Fibroblast of lung (primary cell): ENCODE results near the gene KAT2B. TPM values are rescaled to one million over a fixed set of nuclear protein-coding genes. Genes with fewer than 3 reads are reported as not detected.
A peak's percentile ranks its signal among the peaks of the same experiment; 100 is the strongest.

Source experiments
- DNase-seq, 2 donors: peaks; one replicate each; pipeline versions ENCODE4 v3.0.0 to v3.0.0-alpha.2; 2010; ENCODE audit warnings: low read depth in 2 of 2
- H2AFZ ChIP-seq: 2 replicates; pipeline ENCODE4 v1.5.1; 2012; ENCODE audit warnings: low read length, control low read depth, inconsistent platforms
- H3K27ac ChIP-seq: 2 replicates; pipeline ENCODE4 v1.5.1; 2011; ENCODE audit warnings: low read length, control low read depth; ENCODE audit not compliant: insufficient read depth
- H3K27me3 ChIP-seq: 2 replicates; pipeline ENCODE4 v1.5.1; 2011; ENCODE audit warnings: mild to moderate bottlenecking, low read length; ENCODE audit not compliant: control insufficient read depth, insufficient read depth
- H3K36me3 ChIP-seq: 2 replicates; pipeline ENCODE4 v1.5.1; 2011; ENCODE audit warnings: low read length; ENCODE audit not compliant: control insufficient read depth, insufficient read depth
- H3K4me1 ChIP-seq: 2 replicates; pipeline ENCODE4 v1.5.1; 2011; ENCODE audit warnings: low read length; ENCODE audit not compliant: control insufficient read depth, insufficient read depth; ENCODE audit errors: extremely low read depth
- H3K4me2 ChIP-seq: 2 replicates; pipeline ENCODE4 v1.5.1; 2011; ENCODE audit warnings: low read length, control low read depth; ENCODE audit not compliant: insufficient read depth; ENCODE audit errors: extremely low read depth
- H3K4me3 ChIP-seq, 4 experiments: fragments of 200-600 bp in 1 of 4; sonication (generic) in 1 of 4; replicated peaks in 1 of 4; 2 replicates each; pipeline ENCODE4 v1.5.1; 2011 to 2016; ENCODE audit warnings: low read length in 4 of 4, low read depth in 3 of 4, mild to moderate bottlenecking in 3 of 4, control low read depth in 2 of 4, inconsistent platforms in 1 of 4, mixed read lengths in 1 of 4; ENCODE audit not compliant: insufficient read depth in 1 of 4; ENCODE audit errors: control extremely low read depth in 1 of 4
- H3K79me2 ChIP-seq: 2 replicates; pipeline ENCODE4 v1.5.1; 2012; ENCODE audit warnings: mild to moderate bottlenecking, low read length, inconsistent platforms; ENCODE audit not compliant: control insufficient read depth, insufficient read depth
- H3K9ac ChIP-seq: 2 replicates; pipeline ENCODE4 v1.5.1; 2011; ENCODE audit warnings: mild to moderate bottlenecking, low read length, control low read depth; ENCODE audit not compliant: insufficient read depth
- H3K9me3 ChIP-seq: 2 replicates; pipeline ENCODE4 v1.5.1; 2012; ENCODE audit warnings: low read depth, low read length; ENCODE audit not compliant: control insufficient read depth, insufficient read depth
- H4K20me1 ChIP-seq: 2 replicates; pipeline ENCODE4 v1.5.1; 2011; ENCODE audit warnings: low read length; ENCODE audit not compliant: control insufficient read depth, insufficient read depth; ENCODE audit errors: extremely low read depth
- CTCF ChIP-seq, 2 donors: IDR thresholded peaks in 1 of 2; conservative IDR thresholded peaks in 1 of 2; 1 replicate in 1 of 2; 2 replicates in 1 of 2; pipeline ENCODE4 v1.5.1; 2011 to 2012; ENCODE audit warnings: low read length in 2 of 2, control low read depth in 1 of 2, inconsistent platforms in 1 of 2, low read depth in 1 of 2, mild to moderate bottlenecking in 1 of 2
- EZH2 ChIP-seq: IDR thresholded peaks from 2 replicates; pipeline ENCODE4 v1.5.1; 2012; ENCODE audit warnings: low read length, control low read depth, mild to moderate bottlenecking; ENCODE audit errors: missing control alignments
- polyA plus RNA-seq, 2 donors: library from polyadenylated mRNA; depleted of rRNA in 1 of 2; stranded (reverse) in 1 of 2; unstranded in 1 of 2; fragments of >200 nt; gene quantifications; 2 replicates each; pipeline ENCODE4 v1.2.1, GENCODE V29; 2011 to 2012; ENCODE audit warnings: missing spikeins in 1 of 2
- total RNA-seq: library from RNA; depleted of rRNA; stranded (reverse); fragments of >200 nt; gene quantifications from 2 replicates; pipeline ENCODE4 v1.2.1, GENCODE V29; 2014

KAT2B gene
- total and polyA plus RNA-seq, 2 donors (not counting 1 experiment from before 2014, with no cell fraction given) = 9.1 to 14.7 TPM

GRCh38 chr3:20066079-20066478 lies 25.8 kb downstream of the KAT2B start:
- no peak overlapping the region for H3K4me2 ChIP-seq
- H3K27ac ChIP-seq = no peak overlapping the region
- no peaks in the 10 kb centered on the region for H3K4me1 ChIP-seq
- no peak for DNase-seq
- H2AFZ ChIP-seq = no peak overlapping the region
- no peaks in the 10 kb centered on the region for H3K79me2 ChIP-seq
- no peaks in the 10 kb centered on the region for H3K27me3 ChIP-seq
- H3K9me3 ChIP-seq = no peaks in the 10 kb centered on the region
- H3K9ac ChIP-seq = no peak overlapping the region
- TF ChIP-seq CTCF (conservative IDR thresholded peaks at IDR 0.05 in 1 of 2, IDR thresholded peaks at IDR 0.05 in 1 of 2; ENCODE audit: low read depth in 1 of 2, low read length in 2 of 2) = no peak
- H3K4me3 ChIP-seq = no peak overlapping the region
- H3K36me3 ChIP-seq = no peaks in the 10 kb centered on the region
- H4K20me1 ChIP-seq = no peaks in the 10 kb centered on the region

- Histone ChIP-seq H2AFZ (no peak overlapping the region), H3K79me2 (no peaks in the 10 kb centered on the region), H3K9me3 (no peaks in the 10 kb centered on the region), H3K4me1 (no peaks in the 10 kb centered on the region), H4K20me1 (no peaks in the 10 kb centered on the region), H3K27ac (no peak overlapping the region), H3K4me2 (no peak overlapping the region), H3K9ac (no peak overlapping the region), H3K27me3 (no peaks in the 10 kb centered on the region), H3K4me3 (no peak overlapping the region), H3K36me3 (no peaks in the 10 kb centered on the region)
- TF ChIP-seq CTCF (conservative IDR thresholded peaks at IDR 0.05 in 1 of 2, IDR thresholded peaks at IDR 0.05 in 1 of 2; ENCODE audit: low read depth in 1 of 2, low read length in 2 of 2) = no peak
- peak in 1 of 2 donors; percentile 30 for DNase-seq
These were observed 26.8 kb downstream of the KAT2B start for GRCh38 chr3:20066850-20067617.

GRCh38 chr3:20068512-20069177 lies 28.4 kb downstream of the KAT2B start:
- Histone ChIP-seq H3K79me2 (no peaks in the 10 kb centered on the region), H2AFZ (no peak overlapping the region), H3K36me3 (no peaks in the 10 kb centered on the region), H3K4me3 (no peak overlapping the region), H3K27me3 (no peaks in the 10 kb centered on the region), H3K4me1 (no peaks in the 10 kb centered on the region), H3K27ac (no peak overlapping the region), H3K4me2 (no peak overlapping the region), H4K20me1 (no peaks in the 10 kb centered on the region), H3K9ac (no peak overlapping the region), H3K9me3 (no peaks in the 10 kb centered on the region)
- no peak for TF ChIP-seq CTCF (conservative IDR thresholded peaks at IDR 0.05 in 1 of 2, IDR thresholded peaks at IDR 0.05 in 1 of 2; ENCODE audit: low read depth in 1 of 2, low read length in 2 of 2)
- TF ChIP-seq EZH2 = no peak
- DNase-seq = no peak
